ENCODE results near the gene PRRT3. TPM values are rescaled to one million over a fixed set of nuclear protein-coding genes. Genes with fewer than 3 reads are reported as not detected.

PRRT3 gene
- total and polyA plus RNA-seq, 2 of the 13 experiments (the other 11 are each of a cell fraction or from before 2014, with no cell fraction given) = 0.22 to 0.44 TPM

- TF ChIP-seq, protein P1, sequence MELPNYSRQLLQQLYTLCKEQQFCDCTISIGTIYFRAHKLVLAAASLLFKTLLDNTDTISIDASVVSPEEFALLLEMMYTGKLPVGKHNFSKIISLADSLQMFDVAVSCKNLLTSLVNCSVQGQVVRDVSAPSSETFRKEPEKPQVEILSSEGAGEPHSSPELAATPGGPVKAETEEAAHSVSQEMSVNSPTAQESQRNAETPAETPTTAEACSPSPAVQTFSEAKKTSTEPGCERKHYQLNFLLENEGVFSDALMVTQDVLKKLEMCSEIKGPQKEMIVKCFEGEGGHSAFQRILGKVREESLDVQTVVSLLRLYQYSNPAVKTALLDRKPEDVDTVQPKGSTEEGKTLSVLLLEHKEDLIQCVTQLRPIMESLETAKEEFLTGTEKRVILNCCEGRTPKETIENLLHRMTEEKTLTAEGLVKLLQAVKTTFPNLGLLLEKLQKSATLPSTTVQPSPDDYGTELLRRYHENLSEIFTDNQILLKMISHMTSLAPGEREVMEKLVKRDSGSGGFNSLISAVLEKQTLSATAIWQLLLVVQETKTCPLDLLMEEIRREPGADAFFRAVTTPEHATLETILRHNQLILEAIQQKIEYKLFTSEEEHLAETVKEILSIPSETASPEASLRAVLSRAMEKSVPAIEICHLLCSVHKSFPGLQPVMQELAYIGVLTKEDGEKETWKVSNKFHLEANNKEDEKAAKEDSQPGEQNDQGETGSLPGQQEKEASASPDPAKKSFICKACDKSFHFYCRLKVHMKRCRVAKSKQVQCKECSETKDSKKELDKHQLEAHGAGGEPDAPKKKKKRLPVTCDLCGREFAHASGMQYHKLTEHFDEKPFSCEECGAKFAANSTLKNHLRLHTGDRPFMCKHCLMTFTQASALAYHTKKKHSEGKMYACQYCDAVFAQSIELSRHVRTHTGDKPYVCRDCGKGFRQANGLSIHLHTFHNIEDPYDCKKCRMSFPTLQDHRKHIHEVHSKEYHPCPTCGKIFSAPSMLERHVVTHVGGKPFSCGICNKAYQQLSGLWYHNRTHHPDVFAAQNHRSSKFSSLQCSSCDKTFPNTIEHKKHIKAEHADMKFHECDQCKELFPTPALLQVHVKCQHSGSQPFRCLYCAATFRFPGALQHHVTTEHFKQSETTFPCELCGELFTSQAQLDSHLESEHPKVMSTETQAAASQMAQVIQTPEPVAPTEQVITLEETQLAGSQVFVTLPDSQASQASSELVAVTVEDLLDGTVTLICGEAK (IDR thresholded peaks at IDR 0.05) = no peak
- TF ChIP-seq, protein P1 (CRISPR knock-in tag; IDR thresholded peaks at IDR 0.05) = no peak
- TF ChIP-seq, protein P2, sequence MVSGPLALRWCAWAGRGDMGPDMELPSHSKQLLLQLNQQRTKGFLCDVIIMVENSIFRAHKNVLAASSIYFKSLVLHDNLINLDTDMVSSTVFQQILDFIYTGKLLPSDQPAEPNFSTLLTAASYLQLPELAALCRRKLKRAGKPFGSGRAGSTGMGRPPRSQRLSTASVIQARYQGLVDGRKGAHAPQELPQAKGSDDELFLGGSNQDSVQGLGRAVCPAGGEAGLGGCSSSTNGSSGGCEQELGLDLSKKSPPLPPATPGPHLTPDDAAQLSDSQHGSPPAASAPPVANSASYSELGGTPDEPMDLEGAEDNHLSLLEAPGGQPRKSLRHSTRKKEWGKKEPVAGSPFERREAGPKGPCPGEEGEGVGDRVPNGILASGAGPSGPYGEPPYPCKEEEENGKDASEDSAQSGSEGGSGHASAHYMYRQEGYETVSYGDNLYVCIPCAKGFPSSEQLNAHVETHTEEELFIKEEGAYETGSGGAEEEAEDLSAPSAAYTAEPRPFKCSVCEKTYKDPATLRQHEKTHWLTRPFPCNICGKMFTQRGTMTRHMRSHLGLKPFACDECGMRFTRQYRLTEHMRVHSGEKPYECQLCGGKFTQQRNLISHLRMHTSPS (CRISPR knock-in tag; IDR thresholded peaks at IDR 0.05; ENCODE audit: low read depth) = no peak
- TF ChIP-seq ZNF629 (CRISPR knock-in tag; conservative IDR thresholded peaks at IDR 0.05) = no peak
- TF ChIP-seq ZNF710 (CRISPR knock-in tag; IDR thresholded peaks at IDR 0.05; ENCODE audit: borderline replicate concordance) = peak; percentile 91; the same call in 1 of the 2 replicates
- TF ChIP-seq NR2F1 (CRISPR knock-in tag; IDR thresholded peaks at IDR 0.05) = no peak
- TF ChIP-seq JUNB (CRISPR knock-in tag; IDR thresholded peaks at IDR 0.05; ENCODE audit: borderline replicate concordance) = no peak
- TF ChIP-seq ZNF354B (CRISPR knock-in tag; IDR thresholded peaks at IDR 0.05) = 0 out of 2 replicates have a peak, but pooled peaks have one; percentile 73
- TF ChIP-seq ZNF280D (CRISPR knock-in tag; IDR thresholded peaks at IDR 0.05) = no peak
- 0 out of 2 replicates have a peak, but pooled peaks have one; percentile 65 for TF ChIP-seq ZNF546 (CRISPR knock-in tag; conservative IDR thresholded peaks at IDR 0.05)
- no peak for TF ChIP-seq KDM1A (CRISPR knock-in tag; IDR thresholded peaks at IDR 0.05)
Observed at GRCh38 chr3:9902372-9903237, 49.6 kb downstream of the PRRT3 start, which contains the start of gene IL17RE (continued).

Measured in HepG2 (cell line).